ENCODE data around the gene FBXL20. TPM values are rescaled to one million over a fixed set of nuclear protein-coding genes. Genes with fewer than 3 reads are reported as not detected.

FBXL20 gene
- total and polyA plus RNA-seq, 9 of the 15 experiments (the other 6 are each of a cell fraction or from before 2014, with no cell fraction given), result 1.8 to 15.1 (median 5.6) TPM

DNA sequence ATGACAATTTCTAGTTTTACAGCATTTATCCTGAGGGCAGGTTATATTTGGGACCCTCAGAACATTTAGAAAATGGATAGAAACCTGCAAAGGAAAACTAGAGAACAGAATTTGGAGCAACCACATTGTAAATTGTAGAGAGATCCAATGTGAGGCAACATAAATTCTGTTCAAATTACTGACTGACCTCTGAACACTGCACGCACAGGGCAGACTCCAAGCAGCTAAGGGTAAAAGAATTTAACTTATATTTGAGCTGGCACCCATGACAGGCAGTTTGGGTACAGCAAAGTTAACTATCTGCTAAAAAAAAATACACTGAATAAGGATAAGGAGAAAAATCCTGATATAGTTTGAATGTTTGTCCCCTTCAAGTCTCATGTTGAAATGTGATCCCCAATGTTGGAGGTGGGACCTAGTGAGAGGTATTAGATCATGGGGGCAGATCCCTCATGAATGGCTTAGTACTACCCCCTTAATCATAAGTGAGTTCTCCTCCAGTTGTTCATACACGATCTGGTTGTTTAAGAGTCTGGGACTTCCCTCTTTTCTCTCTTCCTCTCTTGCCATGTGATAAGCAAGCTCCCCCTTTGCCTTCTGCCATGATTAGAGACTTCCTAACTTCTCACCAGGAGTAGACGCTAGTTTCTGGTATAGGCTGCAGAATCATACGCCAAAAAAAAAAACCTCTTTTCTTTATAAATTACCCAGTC is 75.7 kb downstream of the FBXL20 start:
- BruUV-seq (replicated peaks), result no TSS peak
- peak overlapping the region in 1 of 2 experiments; percentile 47; a peak in 3 of 4 replicates for H3K9ac ChIP-seq (ENCODE audit: insufficient read depth in 1 of 2, low read depth in 2 of 2, low read length in 2 of 2)
- peak overlapping the region; percentile 75 for H2AFZ ChIP-seq (ENCODE audit: low read depth, low read length)
- H3K27ac ChIP-seq (ENCODE audit: extremely low read depth, low read depth, low read length), result peak overlapping the region; percentile 73
- in situ Hi-C loops (cut with MboI) (no loop called here), intact Hi-C loops (cut with micrococcal nuclease) (no loop called here)
- H3K4me2 ChIP-seq (ENCODE audit: insufficient read depth, low read length), result peak overlapping the region; percentile 44; the same call in 1 of the 2 replicates
- no peaks in the 10 kb centered on the region; the same call in 2 of the 3 replicates for H3K79me2 ChIP-seq (ENCODE audit: control insufficient read depth, insufficient read depth, low read length)
- peak; percentile 67 for ATAC-seq
- no peaks in the 10 kb centered on the region for H3K36me3 ChIP-seq (ENCODE audit: control insufficient read depth, insufficient read depth, low read length)
- DNase-seq (ENCODE audit: extremely low read depth in 1 of 4, low spot score in 3 of 4), result peak in 2 of 4 experiments; percentile 28 to 63
- POLR2A ChIA-PET, result interaction anchor here (0.6 to 1.8 kb wide), 5 partner anchors 10 to 128 kb away, joined by 3 to 6 read pairs (median 4); no protein-coding TSS in a partner anchor
- no peaks in the 10 kb centered on the region for H4K20me1 ChIP-seq (replicated peaks; ENCODE audit: control insufficient read depth, insufficient read depth, low read length)
- CTCF ChIA-PET (ENCODE audit: low intra/inter-chr PET ratio), result interaction anchor here (0.7 kb wide), 1 partner anchor 64 kb away, joined by 3 read pairs; no protein-coding TSS in a partner anchor
- H3K4me1 ChIP-seq (replicated peaks in 1 of 2; ENCODE audit: control insufficient read depth in 2 of 2, insufficient read depth in 2 of 2, low read length in 2 of 2), result peaks cover 20 to 22% of the 10 kb centered on the region in 2 experiments
- no peak overlapping the region for H3K4me3 ChIP-seq
- no peaks in the 10 kb centered on the region for H3K27me3 ChIP-seq (ENCODE audit: control insufficient read depth in 2 of 2, insufficient read depth in 2 of 2, low read length in 2 of 2)
- no peaks in the 10 kb centered on the region for H3K9me1 ChIP-seq (ENCODE audit: control insufficient read depth, insufficient read depth, low read length)
- peak; percentile 75 for FAIRE-seq
- no peaks in the 10 kb centered on the region for H3K9me3 ChIP-seq (replicated peaks; ENCODE audit: control insufficient read depth, insufficient read depth, low read depth, low read length)
- WGBS (ENCODE audit: insufficient coverage, low coverage, missing lambda C conversion rate), result 8% methylated on average over 4 of the region's 4 CpGs
- TF ChIP-seq, protein P1, sequence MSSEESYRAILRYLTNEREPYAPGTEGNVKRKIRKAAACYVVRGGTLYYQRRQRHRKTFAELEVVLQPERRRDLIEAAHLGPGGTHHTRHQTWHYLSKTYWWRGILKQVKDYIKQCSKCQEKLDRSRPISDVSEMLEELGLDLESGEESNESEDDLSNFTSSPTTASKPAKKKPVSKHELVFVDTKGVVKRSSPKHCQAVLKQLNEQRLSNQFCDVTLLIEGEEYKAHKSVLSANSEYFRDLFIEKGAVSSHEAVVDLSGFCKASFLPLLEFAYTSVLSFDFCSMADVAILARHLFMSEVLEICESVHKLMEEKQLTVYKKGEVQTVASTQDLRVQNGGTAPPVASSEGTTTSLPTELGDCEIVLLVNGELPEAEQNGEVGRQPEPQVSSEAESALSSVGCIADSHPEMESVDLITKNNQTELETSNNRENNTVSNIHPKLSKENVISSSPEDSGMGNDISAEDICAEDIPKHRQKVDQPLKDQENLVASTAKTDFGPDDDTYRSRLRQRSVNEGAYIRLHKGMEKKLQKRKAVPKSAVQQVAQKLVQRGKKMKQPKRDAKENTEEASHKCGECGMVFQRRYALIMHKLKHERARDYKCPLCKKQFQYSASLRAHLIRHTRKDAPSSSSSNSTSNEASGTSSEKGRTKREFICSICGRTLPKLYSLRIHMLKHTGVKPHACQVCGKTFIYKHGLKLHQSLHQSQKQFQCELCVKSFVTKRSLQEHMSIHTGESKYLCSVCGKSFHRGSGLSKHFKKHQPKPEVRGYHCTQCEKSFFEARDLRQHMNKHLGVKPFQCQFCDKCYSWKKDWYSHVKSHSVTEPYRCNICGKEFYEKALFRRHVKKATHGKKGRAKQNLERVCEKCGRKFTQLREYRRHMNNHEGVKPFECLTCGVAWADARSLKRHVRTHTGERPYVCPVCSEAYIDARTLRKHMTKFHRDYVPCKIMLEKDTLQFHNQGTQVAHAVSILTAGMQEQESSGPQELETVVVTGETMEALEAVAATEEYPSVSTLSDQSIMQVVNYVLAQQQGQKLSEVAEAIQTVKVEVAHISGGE (CRISPR knock-in tag; IDR thresholded peaks at IDR 0.05), result 0 out of 6 replicates have a peak, but pooled peaks of 1 of the 3 experiments have one; percentile 21
- TF ChIP-seq ZNF584 (CRISPR knock-in tag; IDR thresholded peaks at IDR 0.05; ENCODE audit: low read depth), result 0 out of 2 replicates have a peak, but pooled peaks have one; percentile 30
- TF ChIP-seq, protein P2, sequence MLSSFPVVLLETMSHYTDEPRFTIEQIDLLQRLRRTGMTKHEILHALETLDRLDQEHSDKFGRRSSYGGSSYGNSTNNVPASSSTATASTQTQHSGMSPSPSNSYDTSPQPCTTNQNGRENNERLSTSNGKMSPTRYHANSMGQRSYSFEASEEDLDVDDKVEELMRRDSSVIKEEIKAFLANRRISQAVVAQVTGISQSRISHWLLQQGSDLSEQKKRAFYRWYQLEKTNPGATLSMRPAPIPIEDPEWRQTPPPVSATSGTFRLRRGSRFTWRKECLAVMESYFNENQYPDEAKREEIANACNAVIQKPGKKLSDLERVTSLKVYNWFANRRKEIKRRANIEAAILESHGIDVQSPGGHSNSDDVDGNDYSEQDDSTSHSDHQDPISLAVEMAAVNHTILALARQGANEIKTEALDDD (IDR thresholded peaks at IDR 0.05), result peak; percentile 76; the same call in 1 of the 2 replicates
- TF ChIP-seq SPI1 (IDR thresholded peaks at IDR 0.05; ENCODE audit: borderline replicate concordance, low read depth, low read length), result peak; percentile 96
- TF ChIP-seq TAL1 (IDR thresholded peaks at IDR 0.05), result peak; percentile 14; the same call in 1 of the 2 replicates
- 0 out of 2 replicates have a peak, but pooled peaks have one; percentile 7 for TF ChIP-seq MEF2D (tag; conservative IDR thresholded peaks at IDR 0.05; ENCODE audit: low read depth)
- no peak for TF ChIP-seq POU5F1 (IDR thresholded peaks at IDR 0.05; ENCODE audit: borderline replicate concordance, low read depth, low read length, partially characterized antibody)
- TF ChIP-seq, protein P3, sequence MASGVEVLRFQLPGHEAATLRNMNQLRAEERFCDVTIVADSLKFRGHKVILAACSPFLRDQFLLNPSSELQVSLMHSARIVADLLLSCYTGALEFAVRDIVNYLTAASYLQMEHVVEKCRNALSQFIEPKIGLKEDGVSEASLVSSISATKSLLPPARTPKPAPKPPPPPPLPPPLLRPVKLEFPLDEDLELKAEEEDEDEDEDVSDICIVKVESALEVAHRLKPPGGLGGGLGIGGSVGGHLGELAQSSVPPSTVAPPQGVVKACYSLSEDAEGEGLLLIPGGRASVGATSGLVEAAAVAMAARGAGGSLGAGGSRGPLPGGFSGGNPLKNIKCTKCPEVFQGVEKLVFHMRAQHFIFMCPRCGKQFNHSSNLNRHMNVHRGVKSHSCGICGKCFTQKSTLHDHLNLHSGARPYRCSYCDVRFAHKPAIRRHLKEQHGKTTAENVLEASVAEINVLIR (CRISPR knock-in tag; IDR thresholded peaks at IDR 0.05), result 0 out of 2 replicates have a peak, but pooled peaks have one; percentile 6
- TF ChIP-seq CHD1 (IDR thresholded peaks at IDR 0.05; ENCODE audit: low read length), result no peak
- TF ChIP-seq, protein P4, sequence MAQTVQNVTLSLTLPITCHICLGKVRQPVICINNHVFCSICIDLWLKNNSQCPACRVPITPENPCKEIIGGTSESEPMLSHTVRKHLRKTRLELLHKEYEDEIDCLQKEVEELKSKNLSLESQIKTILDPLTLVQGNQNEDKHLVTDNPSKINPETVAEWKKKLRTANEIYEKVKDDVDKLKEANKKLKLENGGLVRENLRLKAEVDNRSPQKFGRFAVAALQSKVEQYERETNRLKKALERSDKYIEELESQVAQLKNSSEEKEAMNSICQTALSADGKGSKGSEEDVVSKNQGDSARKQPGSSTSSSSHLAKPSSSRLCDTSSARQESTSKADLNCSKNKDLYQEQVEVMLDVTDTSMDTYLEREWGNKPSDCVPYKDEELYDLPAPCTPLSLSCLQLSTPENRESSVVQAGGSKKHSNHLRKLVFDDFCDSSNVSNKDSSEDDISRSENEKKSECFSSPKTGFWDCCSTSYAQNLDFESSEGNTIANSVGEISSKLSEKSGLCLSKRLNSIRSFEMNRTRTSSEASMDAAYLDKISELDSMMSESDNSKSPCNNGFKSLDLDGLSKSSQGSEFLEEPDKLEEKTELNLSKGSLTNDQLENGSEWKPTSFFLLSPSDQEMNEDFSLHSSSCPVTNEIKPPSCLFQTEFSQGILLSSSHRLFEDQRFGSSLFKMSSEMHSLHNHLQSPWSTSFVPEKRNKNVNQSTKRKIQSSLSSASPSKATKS (CRISPR knock-in tag; IDR thresholded peaks at IDR 0.05), result no peak
- TF ChIP-seq POLR3A (IDR thresholded peaks at IDR 0.05; ENCODE audit: borderline replicate concordance, extremely low read depth, insufficient read depth, insufficient read length), result no peak
